ENCODE measurements around the gene FAM163B.

Gene FAM163B

GRCh38 chr9:133609311-133610098 is at the start of gene FAM163B:
Gene FAM163B (minus strand): TSS chr9:133609389. CDS start chr9:133580223, 29,166 bp downstream.
- no peak for FAIRE-seq

GRCh38 chr9:133657120-133657661 is 48.0 kb upstream of the FAM163B start:
- no peak for FAIRE-seq

GRCh38 chr9:133656211-133657119 is 47.3 kb upstream of the FAM163B start:
- no peak for FAIRE-seq

- no peak for FAIRE-seq
These were observed 46.5 kb upstream of the FAM163B start for GRCh38 chr9:133655701-133656100.

- FAIRE-seq, result no peak
These were observed 45.8 kb upstream of the FAM163B start for GRCh38 chr9:133654736-133655657.

GRCh38 chr9:133653638-133654037 is 44.4 kb upstream of the FAM163B start:
- no peak for FAIRE-seq

- no peak for FAIRE-seq
These were observed 40.8 kb upstream of the FAM163B start for GRCh38 chr9:133650026-133650425.

GRCh38 chr9:133649194-133649593 is 40.0 kb upstream of the FAM163B start:
- FAIRE-seq, result no peak

- no peak for FAIRE-seq
These were observed 38.7 kb upstream of the FAM163B start for GRCh38 chr9:133647765-133648469.

- FAIRE-seq, result no peak
These were observed 38.0 kb upstream of the FAM163B start for GRCh38 chr9:133647148-133647547.

GRCh38 chr9:133645021-133645765 is 36.0 kb upstream of the FAM163B start:
- no peak for FAIRE-seq

GRCh38 chr9:133643978-133644760 is 35.0 kb upstream of the FAM163B start:
- FAIRE-seq, result no peak

- no peak for FAIRE-seq
These were observed 34.2 kb upstream of the FAM163B start for GRCh38 chr9:133643362-133643755.

- FAIRE-seq, result no peak
These were observed 33.6 kb upstream of the FAM163B start for GRCh38 chr9:133642708-133643361.

GRCh38 chr9:133641861-133642595 is 32.8 kb upstream of the FAM163B start:
- no peak for FAIRE-seq

GRCh38 chr9:133641396-133641655 is 32.1 kb upstream of the FAM163B start:
- no peak for FAIRE-seq

- no peak for FAIRE-seq
These were observed 31.6 kb upstream of the FAM163B start for GRCh38 chr9:133640580-133641395.

GRCh38 chr9:133640160-133640559 is 31.0 kb upstream of the FAM163B start:
- no peak for FAIRE-seq
